H1 (cell line): ENCODE data around the gene SPARCL1. TPM values are rescaled to one million over a fixed set of nuclear protein-coding genes. Genes with fewer than 3 reads are reported as not detected.

Source experiments
- CTCF ChIA-PET: fragments of 300-600 bp; sonication (Branson Sonifier 250); formaldehyde crosslinking; loops from one replicate; lab custom pipeline; 2021; ENCODE audit not compliant: partially characterized antibody; lab: Charles Lee
- POLR2A ChIA-PET: fragments of 300-600 bp; sonication (Branson Sonifier 250); formaldehyde crosslinking; loops from one replicate; lab custom pipeline; 2021; ENCODE audit warnings: inconsistent platforms; ENCODE audit not compliant: partially characterized antibody; lab: Charles Lee
- DNase-seq, 2 experiments: peaks; one replicate each; pipeline versions ENCODE4 v3.0.0 to v3.0.0-alpha.2; 2010 to 2022; ENCODE audit warnings: low spot score in 2 of 2, low read depth in 1 of 2, mixed read lengths in 1 of 2
- FAIRE-seq: peaks from 2 replicates; lab custom pipeline; 2011; peaks lifted over from hg19 to GRCh38; lab: Jason Lieb, UNC
- H2AFZ ChIP-seq: 2 replicates; pipeline ENCODE4 v1.8.1; 2012; ENCODE audit warnings: low read length, inconsistent platforms
- H2AK5ac ChIP-seq: 2 replicates; pipeline ENCODE4 v1.6.1; 2013; ENCODE audit warnings: low read depth, low read length
- H2BK120ac ChIP-seq: replicated peaks from 2 replicates; pipeline ENCODE3; 2013; ENCODE audit warnings: low read depth, low read length, inconsistent platforms
- H2BK12ac ChIP-seq: 2 replicates; pipeline ENCODE4 v1.6.1; 2013; ENCODE audit warnings: low read depth, low read length
- H2BK15ac ChIP-seq: 2 replicates; pipeline ENCODE4 v1.6.1; 2013; ENCODE audit warnings: low read length
- H2BK20ac ChIP-seq: 2 replicates; pipeline ENCODE4 v1.6.1; 2013; ENCODE audit warnings: low read length
- H2BK5ac ChIP-seq: 2 replicates; pipeline ENCODE4 v1.6.1; 2013; ENCODE audit warnings: low read depth, low read length
- H3K14ac ChIP-seq: 2 replicates; pipeline ENCODE4 v1.6.1; 2013; ENCODE audit warnings: inconsistent platforms; ENCODE audit not compliant: insufficient read length
- H3K18ac ChIP-seq: 2 replicates; pipeline ENCODE4 v1.6.1; 2013; ENCODE audit warnings: low read length; ENCODE audit errors: extremely low read depth
- H3K23ac ChIP-seq: 2 replicates; pipeline ENCODE4 v1.6.1; 2013; ENCODE audit warnings: inconsistent platforms; ENCODE audit not compliant: insufficient read length
- H3K23me2 ChIP-seq: 2 replicates; pipeline ENCODE4 v1.6.1; 2013; ENCODE audit warnings: low read depth, low read length
- H3K27ac ChIP-seq: 2 replicates; pipeline ENCODE4 v1.6.1; 2011; ENCODE audit warnings: low read depth, low read length, inconsistent platforms
- H3K27me3 ChIP-seq, 4 experiments: replicated peaks in 1 of 4; 1 replicate in 1 of 4; 2 replicates in 3 of 4; pipeline versions ENCODE4 v1.6.1 to v1.8.1; 2011 to 2013; ENCODE audit warnings: low read length in 3 of 4, mild to moderate bottlenecking in 3 of 4, inconsistent platforms in 2 of 4, mixed read lengths in 2 of 4, moderate library complexity in 1 of 4; ENCODE audit not compliant: control insufficient read depth in 3 of 4, insufficient read depth in 3 of 4; ENCODE audit errors: extremely low read depth in 1 of 4
- H3K36me3 ChIP-seq, 4 experiments: 2 replicates each; pipeline versions ENCODE4 v1.6.1 to v1.8.1; 2011 to 2013; ENCODE audit warnings: mild to moderate bottlenecking in 4 of 4, low read length in 3 of 4, moderate library complexity in 2 of 4, control low read depth in 1 of 4, inconsistent platforms in 1 of 4; ENCODE audit not compliant: insufficient read depth in 4 of 4, control insufficient read depth in 2 of 4
- H3K4ac ChIP-seq: replicated peaks from 2 replicates; pipeline ENCODE3; 2013; ENCODE audit warnings: low read length, low read depth, mixed read lengths, inconsistent platforms; ENCODE audit not compliant: insufficient read length
- H3K4me1 ChIP-seq, 4 experiments: replicated peaks in 1 of 4; 1 replicate in 1 of 4; 2 replicates in 3 of 4; pipeline versions ENCODE4 v1.6.1 to v1.8.1; 2011 to 2013; ENCODE audit warnings: low read length in 3 of 4, inconsistent platforms in 2 of 4, mixed read lengths in 1 of 4; ENCODE audit not compliant: insufficient read depth in 4 of 4, control insufficient read depth in 3 of 4
- H3K4me2 ChIP-seq, 2 experiments: 2 replicates each; pipeline versions ENCODE4 v1.6.1 to v1.8.1; 2011 to 2013; ENCODE audit warnings: low read depth in 2 of 2, low read length in 2 of 2, control low read depth in 1 of 2, inconsistent platforms in 1 of 2, mild to moderate bottlenecking in 1 of 2; ENCODE audit not compliant: insufficient read depth in 1 of 2
- H3K4me3 ChIP-seq, 4 experiments: fragments of 200-600, 300-600 bp in 1 of 4; sonication (generic), shearing (Covaris generic), sonication (Bioruptor Twin) in 1 of 4; 2 replicates each; pipeline versions ENCODE4 v1.5.1 to v1.8.1; 2011 to 2016; ENCODE audit warnings: low read length in 4 of 4, low read depth in 3 of 4, control low read depth in 2 of 4, inconsistent platforms in 2 of 4, mild to moderate bottlenecking in 2 of 4, mixed read lengths in 1 of 4, moderate library complexity in 1 of 4; ENCODE audit not compliant: insufficient read depth in 2 of 4; ENCODE audit errors: extremely low read depth in 1 of 4
- H3K56ac ChIP-seq: replicated peaks from 2 replicates; pipeline ENCODE3; 2013; ENCODE audit warnings: low read depth, mild to moderate bottlenecking, mixed read lengths, low read length, inconsistent platforms; ENCODE audit not compliant: insufficient read length
- H3K79me1 ChIP-seq: 2 replicates; pipeline ENCODE4 v1.6.1; 2013; ENCODE audit warnings: low read depth, low read length, control low read depth
- H3K79me2 ChIP-seq, 2 experiments: 2 replicates each; pipeline versions ENCODE4 v1.6.1 to v1.8.1; 2012 to 2013; ENCODE audit warnings: low read length in 2 of 2, mild to moderate bottlenecking in 2 of 2, inconsistent platforms in 1 of 2; ENCODE audit not compliant: insufficient read depth in 2 of 2, control insufficient read depth in 1 of 2
- H3K9ac ChIP-seq, 4 experiments: replicated peaks in 1 of 4; 1 replicate in 1 of 4; 2 replicates in 3 of 4; pipeline versions ENCODE4 v1.6.1 to v1.8.1; 2011 to 2013; ENCODE audit warnings: low read depth in 3 of 4, low read length in 3 of 4, control low read depth in 2 of 4, mild to moderate bottlenecking in 2 of 4, moderate library complexity in 2 of 4, inconsistent platforms in 1 of 4; ENCODE audit errors: extremely low read depth in 1 of 4
- H3K9me3 ChIP-seq, 2 experiments: 2 replicates each; pipeline versions ENCODE4 v1.6.1 to v1.8.1; 2012 to 2013; ENCODE audit warnings: mild to moderate bottlenecking in 2 of 2, moderate library complexity in 2 of 2, control low read depth in 1 of 2, inconsistent platforms in 1 of 2, low read depth in 1 of 2, low read length in 1 of 2, mixed read lengths in 1 of 2; ENCODE audit not compliant: insufficient read depth in 2 of 2
- H4K20me1 ChIP-seq, 2 experiments: replicated peaks in 1 of 2; 2 replicates each; pipeline versions ENCODE3 to v1.8.1; 2011 to 2013; ENCODE audit warnings: inconsistent platforms in 2 of 2, low read length in 2 of 2, mild to moderate bottlenecking in 1 of 2; ENCODE audit not compliant: insufficient read depth in 2 of 2, control insufficient read depth in 1 of 2
- H4K5ac ChIP-seq: 2 replicates; pipeline ENCODE4 v1.6.1; 2013; ENCODE audit warnings: low read length, low read depth, mixed read lengths, inconsistent platforms; ENCODE audit not compliant: insufficient read length
- H4K8ac ChIP-seq: 2 replicates; pipeline ENCODE4 v1.8.0; 2013; ENCODE audit warnings: mild to moderate bottlenecking, moderate library complexity, low read length, inconsistent platforms; ENCODE audit not compliant: insufficient read depth; ENCODE audit errors: extremely low read depth
- H4K91ac ChIP-seq: replicated peaks from 2 replicates; pipeline ENCODE3; 2013; ENCODE audit warnings: low read length, mixed read lengths, inconsistent platforms; ENCODE audit not compliant: insufficient read length
- EGR1 ChIP-seq: IDR thresholded peaks from 2 replicates; pipeline ENCODE4 v1.6.1; 2011; ENCODE audit warnings: low read depth, low read length, borderline replicate concordance
- SP4 ChIP-seq: IDR thresholded peaks from 2 replicates; pipeline ENCODE4 v1.6.1; 2012; ENCODE audit warnings: low read length, inconsistent platforms
- TBP ChIP-seq: IDR thresholded peaks from 2 replicates; pipeline ENCODE4 v1.6.1; 2011; ENCODE audit warnings: low read depth, low read length, improper control_type of control experiment
- ZNF274 ChIP-seq: IDR thresholded peaks from 2 replicates; pipeline ENCODE4 v1.7.0; 2012; ENCODE audit warnings: low read length, borderline replicate concordance; ENCODE audit errors: extremely low read depth
- WGBS, 2 experiments: shearing (Covaris generic) in 1 of 2; methylation state at CpG; one replicate each; pipeline versions ENCODE4 v1.1.6 to v1.1.7; 2013 to 2015; ENCODE audit warnings: low lambda C conversion rate in 2 of 2, mixed read lengths in 2 of 2, inconsistent platforms in 1 of 2, low coverage in 1 of 2, missing lambda C conversion rate in 1 of 2; ENCODE audit not compliant: insufficient replicate concordance in 2 of 2, insufficient coverage in 1 of 2, insufficient read length in 1 of 2; ENCODE audit errors: extremely low coverage in 1 of 2, missing lambda C conversion rate in 1 of 2; 5-methylcytosine and 5-hydroxymethylcytosine counted together
- polyA plus RNA-seq, 7 experiments: library from polyadenylated mRNA; depleted of rRNA in 3 of 7; stranded (reverse) in 5 of 7; unstranded in 2 of 7; fragments of >200 nt in 5 of 7; fragments of 200-250 nt in 2 of 7; gene quantifications; 1 replicate in 5 of 7; 2 replicates in 1 of 7; 4 replicates in 1 of 7; pipeline versions ENCODE4 v1.2.1 to v1.2.3, GENCODE V29; 2011 to 2013; ENCODE audit warnings: missing spikeins in 2 of 7, mixed read lengths in 2 of 7
- total RNA-seq: library from RNA; stranded (reverse); fragmentation: NEBNext Ultra II Directional; extraction: Animal tissue kit (Norgen Biotek cat#: 25700); gene quantifications from 2 replicates; pipeline ENCODE4 v1.2.1, GENCODE V29; 2021

SPARCL1 gene
- total and polyA plus RNA-seq, 2 of the 8 experiments (the other 6 are each of a cell fraction or from before 2014, with no cell fraction given), result 0.48 to 0.51 TPM

GRCh38 chr4:87442889-87443288 is 86.3 kb downstream of the SPARCL1 start:
- Histone ChIP-seq H3K23ac (no peak overlapping the region), H3K9me3 (no peaks in the 10 kb centered on the region), H3K9ac (no peak overlapping the region), H4K8ac (no peak overlapping the region), H2BK15ac (no peak overlapping the region), H4K20me1 (no peaks in the 10 kb centered on the region), H2BK5ac (no peak overlapping the region), H3K79me2 (no peaks in the 10 kb centered on the region), H2BK120ac (no peak overlapping the region), H3K27me3 (peaks cover 0 to 1% (median 0%) of the 10 kb centered on the region in 4 experiments; a peak in 1 of 7 replicates), H2AK5ac (no peak overlapping the region), H3K79me1 (no peaks in the 10 kb centered on the region), H3K14ac (no peak overlapping the region), H4K91ac (no peak overlapping the region), H3K4me2 (no peak overlapping the region), H2AFZ (no peak overlapping the region), H3K4me3 (no peak overlapping the region), H2BK12ac (no peak overlapping the region), H3K4me1 (no peaks in the 10 kb centered on the region), H3K27ac (no peak overlapping the region), H3K56ac (no peak overlapping the region), H3K36me3 (peaks cover 2 to 34% (median 11%) of the 10 kb centered on the region in 4 experiments; a peak in 7 of 8 replicates), H3K23me2 (no peaks in the 10 kb centered on the region; the same call in 1 of the 2 replicates), H3K18ac (no peak overlapping the region), H4K5ac (no peak overlapping the region), H3K4ac (no peak overlapping the region), H2BK20ac (no peak overlapping the region)
- TF ChIP-seq SP4 (no peak), ZNF274 (no peak), EGR1 (no peak), TBP (no peak)
- ChIA-PET POLR2A (no interaction called here), CTCF (interaction anchor here (1.0 to 3.0 kb wide), 4 partner anchors 9 to 67 kb away, joined by 3 to 12 read pairs (median 4); no protein-coding TSS in a partner anchor)
- FAIRE-seq (no peak), DNase-seq (no peak)
- WGBS, 2 experiments, result 80% methylated on average over 3 of the region's 3 CpGs; no CpG with 5 or more reads in 1 of the 2 experiments
